MCF 10A (cell line): ENCODE measurements around the gene IGHMBP2. TPM values are rescaled to one million over a fixed set of nuclear protein-coding genes. Genes with fewer than 3 reads are reported as not detected.

Experiments
- BruUV-seq: library from RNA; stranded (reverse); fragments of 400-500 nt; replicated peaks from 2 replicates; lab custom pipeline; 2021; lab: Mats Ljungman, UMichigan
- CTCF ChIA-PET: fragments of 300-600 bp; sonication (Branson Sonifier 250); formaldehyde crosslinking; extraction: SDS; loops from one replicate; lab custom pipeline; 2021; ENCODE audit warnings: antibody characterized with exemption, inconsistent platforms; lab: Yijun Ruan, JAX
- POLR2A ChIA-PET: fragments of 300-600, 350-650 bp; sonication (Branson Sonifier 250); formaldehyde crosslinking; extraction: SDS; loops from one replicate; lab custom pipeline; 2020; ENCODE audit warnings: antibody characterized with exemption, inconsistent platforms; lab: Yijun Ruan, JAX
- DNase-seq: peaks from one replicate; pipeline ENCODE4 v3.0.0-alpha.2; 2018; ENCODE audit not compliant: unreplicated experiment
- H3K27ac Mint-ChIP-seq: one replicate; pipeline ENCODE4 v1.8.0; 2022; ENCODE audit warnings: mild to moderate bottlenecking, low read depth, mixed read lengths; ENCODE audit not compliant: unreplicated experiment
- H3K27me3 Mint-ChIP-seq: one replicate; pipeline ENCODE4 v1.8.0; 2022; ENCODE audit warnings: mixed read lengths; ENCODE audit not compliant: insufficient read depth, unreplicated experiment
- H3K36me3 Mint-ChIP-seq: one replicate; pipeline ENCODE4 v1.8.0; 2022; ENCODE audit warnings: mild to moderate bottlenecking, moderate library complexity, mixed read lengths; ENCODE audit not compliant: insufficient read depth, unreplicated experiment
- H3K4me1 Mint-ChIP-seq: one replicate; pipeline ENCODE4 v1.8.0; 2022; ENCODE audit warnings: mixed read lengths; ENCODE audit not compliant: insufficient read depth, unreplicated experiment
- H3K4me3 Mint-ChIP-seq: one replicate; pipeline ENCODE4 v1.8.0; 2022; ENCODE audit warnings: mild to moderate bottlenecking, moderate library complexity, mixed read lengths; ENCODE audit not compliant: unreplicated experiment
- H3K9me3 Mint-ChIP-seq: one replicate; pipeline ENCODE4 v1.8.0; 2022; ENCODE audit warnings: mixed read lengths; ENCODE audit not compliant: unreplicated experiment
- intact Hi-C: fragments of 100-400 bp; cut with micrococcal nuclease; formaldehyde crosslinking; loops from 2 replicates; pipeline ENCODE4 v1.14.1; 2022
- total RNA-seq: library from RNA; stranded (reverse); gene quantifications from 2 replicates; pipeline ENCODE4 v1.2.3, GENCODE V29; 2022
- TF ChIP-seq, protein P1 (sequence below): fragments of 200-600 bp; IDR thresholded peaks from one replicate; pipeline ENCODE4 v1.8.0; 2022; ENCODE audit warnings: antibody characterized with exemption, mild to moderate bottlenecking; ENCODE audit not compliant: unreplicated experiment

IGHMBP2 gene
- total RNA-seq, 1 experiment from 2014 or later: 19.8 TPM

DNA sequence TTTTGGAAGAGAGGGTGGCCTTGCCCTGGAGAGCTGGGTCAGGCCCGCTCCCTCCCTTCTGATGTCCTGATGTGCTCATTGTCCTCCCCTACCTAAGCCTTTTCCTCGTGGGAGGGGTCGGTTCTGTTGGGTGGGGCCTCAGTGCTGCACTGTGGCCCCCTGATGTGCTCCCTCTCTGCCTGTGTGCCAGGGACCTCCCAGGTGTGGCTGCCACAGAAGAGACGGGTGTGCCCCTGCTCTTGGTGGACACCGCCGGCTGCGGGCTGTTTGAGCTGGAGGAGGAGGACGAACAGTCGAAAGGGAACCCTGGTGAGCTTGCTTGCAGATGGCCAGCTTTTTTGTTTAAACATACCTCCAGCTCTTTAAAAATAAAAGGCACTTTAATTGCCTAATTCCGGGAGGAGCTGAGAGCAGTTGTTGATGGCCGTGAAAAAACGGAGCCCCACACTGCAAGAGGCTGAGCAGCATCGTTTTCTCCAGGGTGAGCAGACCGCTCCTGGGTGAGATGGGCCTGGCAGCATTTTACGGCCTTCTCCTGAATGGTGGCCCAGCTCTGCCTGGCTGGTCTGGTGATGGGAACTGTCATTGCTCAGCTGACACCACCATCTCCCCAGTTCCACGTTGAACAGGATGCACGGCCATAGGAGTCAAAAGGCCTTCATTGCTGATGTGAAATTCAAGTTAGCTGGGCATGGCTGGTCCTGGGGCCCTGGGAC, 30.1 kb downstream of the IGHMBP2 start:
- Mint-ChIP-seq H3K4me3 (no peak overlapping the region), H3K4me1 (no peaks in the 10 kb centered on the region), H3K27ac (no peak overlapping the region), H3K9me3 (no peaks in the 10 kb centered on the region), H3K27me3 (no peaks in the 10 kb centered on the region), H3K36me3 (peaks cover 43% of the 10 kb centered on the region)
- intact Hi-C loops: no loop called here
- no peak for DNase-seq
- CTCF ChIA-PET: interaction anchor here (0.6 kb wide), 1 partner anchor 51 kb away, joined by 3 read pairs; no protein-coding TSS in a partner anchor
- TF ChIP-seq, protein P1, sequence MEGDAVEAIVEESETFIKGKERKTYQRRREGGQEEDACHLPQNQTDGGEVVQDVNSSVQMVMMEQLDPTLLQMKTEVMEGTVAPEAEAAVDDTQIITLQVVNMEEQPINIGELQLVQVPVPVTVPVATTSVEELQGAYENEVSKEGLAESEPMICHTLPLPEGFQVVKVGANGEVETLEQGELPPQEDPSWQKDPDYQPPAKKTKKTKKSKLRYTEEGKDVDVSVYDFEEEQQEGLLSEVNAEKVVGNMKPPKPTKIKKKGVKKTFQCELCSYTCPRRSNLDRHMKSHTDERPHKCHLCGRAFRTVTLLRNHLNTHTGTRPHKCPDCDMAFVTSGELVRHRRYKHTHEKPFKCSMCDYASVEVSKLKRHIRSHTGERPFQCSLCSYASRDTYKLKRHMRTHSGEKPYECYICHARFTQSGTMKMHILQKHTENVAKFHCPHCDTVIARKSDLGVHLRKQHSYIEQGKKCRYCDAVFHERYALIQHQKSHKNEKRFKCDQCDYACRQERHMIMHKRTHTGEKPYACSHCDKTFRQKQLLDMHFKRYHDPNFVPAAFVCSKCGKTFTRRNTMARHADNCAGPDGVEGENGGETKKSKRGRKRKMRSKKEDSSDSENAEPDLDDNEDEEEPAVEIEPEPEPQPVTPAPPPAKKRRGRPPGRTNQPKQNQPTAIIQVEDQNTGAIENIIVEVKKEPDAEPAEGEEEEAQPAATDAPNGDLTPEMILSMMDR: no peak
- POLR2A ChIA-PET: interaction anchor here (0.6 to 0.7 kb wide), 3 partner anchors 8 to 866 kb away, joined by 3 read pairs; no protein-coding TSS in a partner anchor
- BruUV-seq: no TSS peak

DNA sequence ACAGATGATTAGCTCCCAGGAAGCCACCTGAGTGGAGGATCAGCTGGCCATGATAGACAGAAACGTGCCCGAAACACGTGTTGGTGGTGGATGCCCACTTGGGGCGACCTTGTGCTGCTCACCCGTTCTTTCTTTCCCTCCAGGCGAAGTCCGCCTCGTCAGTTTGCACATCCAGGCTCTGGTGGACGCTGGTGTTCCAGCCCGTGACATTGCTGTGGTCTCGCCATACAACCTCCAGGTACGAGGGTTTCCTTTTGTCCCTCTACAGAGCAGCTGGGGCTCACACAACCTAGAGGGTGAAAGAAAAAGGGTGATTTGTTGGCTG, 30.6 kb downstream of the IGHMBP2 start:
- no peak for DNase-seq
- Mint-ChIP-seq H3K36me3 (peaks cover 43% of the 10 kb centered on the region), H3K4me3 (no peak overlapping the region), H3K4me1 (no peaks in the 10 kb centered on the region), H3K27me3 (no peaks in the 10 kb centered on the region), H3K27ac (no peak overlapping the region), H3K9me3 (no peaks in the 10 kb centered on the region)
- ChIA-PET POLR2A (interaction anchor here (0.6 kb wide), 1 partner anchor 865 kb away, joined by 3 read pairs; no protein-coding TSS in a partner anchor), CTCF (interaction anchor here (0.6 kb wide), 1 partner anchor 50 kb away, joined by 3 read pairs; no protein-coding TSS in a partner anchor)
- intact Hi-C loops: no loop called here
- TF ChIP-seq, protein P1: no peak
- no TSS peak for BruUV-seq

DNA sequence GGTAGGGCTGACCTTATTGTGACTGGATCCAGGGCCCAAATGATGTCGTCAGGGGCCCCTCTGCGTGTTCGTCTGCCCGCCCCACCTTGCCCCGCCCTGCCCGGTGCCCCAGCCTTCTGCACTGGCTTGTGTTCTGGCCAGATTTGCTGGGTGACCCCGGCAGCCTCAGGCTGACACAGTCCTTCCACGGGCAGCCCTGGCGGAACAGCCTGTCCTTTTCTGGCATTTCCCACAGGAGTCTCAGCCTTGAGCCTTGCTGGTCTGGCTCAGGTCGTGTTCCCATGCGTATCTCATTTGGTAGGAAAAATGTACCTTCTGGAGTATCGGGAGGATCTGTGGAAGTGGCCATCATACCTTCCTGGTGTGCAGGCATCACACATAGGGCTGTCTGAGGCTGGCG, 31.0 kb downstream of the IGHMBP2 start:
- TF ChIP-seq, protein P1: no peak
- ChIA-PET POLR2A (interaction anchor here (0.6 kb wide), 1 partner anchor 865 kb away, joined by 3 read pairs; no protein-coding TSS in a partner anchor), CTCF (no interaction called here)
- Mint-ChIP-seq H3K9me3 (no peaks in the 10 kb centered on the region), H3K27ac (no peak overlapping the region), H3K4me3 (no peak overlapping the region), H3K4me1 (no peaks in the 10 kb centered on the region), H3K27me3 (no peaks in the 10 kb centered on the region), H3K36me3 (peaks cover 43% of the 10 kb centered on the region)
- no peak for DNase-seq
- intact Hi-C loops: no loop called here
- no TSS peak for BruUV-seq

DNA sequence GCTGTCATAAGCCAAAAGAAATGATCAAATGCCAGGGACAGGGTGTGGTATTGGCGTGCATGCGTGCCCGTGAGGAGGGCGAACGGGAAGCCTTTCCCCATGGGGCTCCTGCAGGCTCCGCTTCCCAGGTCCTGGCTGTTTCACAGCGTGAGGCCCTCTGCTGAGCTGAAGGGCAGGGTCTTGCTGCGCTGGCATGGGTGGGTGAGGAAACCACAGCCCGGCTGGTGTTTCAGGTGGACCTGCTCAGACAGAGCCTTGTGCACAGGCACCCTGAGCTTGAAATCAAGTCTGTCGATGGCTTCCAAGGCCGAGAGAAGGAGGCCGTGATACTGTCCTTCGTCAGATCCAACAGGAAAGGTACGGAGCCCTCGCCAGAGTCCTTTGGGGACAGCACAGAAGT, 31.4 kb downstream of the IGHMBP2 start:
- DNase-seq: no peak
- intact Hi-C loops: no loop called here
- BruUV-seq: no TSS peak
- H3K27me3 Mint-ChIP-seq: no peaks in the 10 kb centered on the region
- TF ChIP-seq, protein P1: no peak
- H3K4me1 Mint-ChIP-seq: no peaks in the 10 kb centered on the region
- peaks cover 43% of the 10 kb centered on the region for H3K36me3 Mint-ChIP-seq
- ChIA-PET POLR2A (no interaction called here), CTCF (no interaction called here)
- no peak overlapping the region for H3K27ac Mint-ChIP-seq
- no peak overlapping the region for H3K4me3 Mint-ChIP-seq
- no peaks in the 10 kb centered on the region for H3K9me3 Mint-ChIP-seq
